Stimulated activated CD4-positive, alpha-beta T cell treated with anti-CD3 and anti-CD28 coated beads, Interleukin-1b, Interleukin-23, amount 100 ng/mL, for 4 hours (primary cell): ENCODE measurements around the gene TARBP1.
A peak's percentile ranks its signal among the peaks of the same experiment; 100 is the strongest.
"Not testable (repeated sequence)": the region's sequence is repeated elsewhere in the genome, so short reads cannot be mapped to it uniquely, and the experiment has no call there.

Experiments
- DNase-seq, 2 donors: peaks; one replicate each; pipeline ENCODE4 v3.0.0-alpha.2; 2020; ENCODE audit warnings: low read depth in 2 of 2

The TARBP1 gene

GRCh38 chr1:234396092-234396491, 82.9 kb downstream of the TARBP1 start:
- DNase-seq, result no peak

GRCh38 chr1:234395297-234395696, 83.7 kb downstream of the TARBP1 start:
- DNase-seq, result no peak

GRCh38 chr1:234393190-234393589, 85.8 kb downstream of the TARBP1 start:
- DNase-seq, result no peak

GRCh38 chr1:234388094-234388493, 90.9 kb downstream of the TARBP1 start:
- DNase-seq, result no peak

DNA sequence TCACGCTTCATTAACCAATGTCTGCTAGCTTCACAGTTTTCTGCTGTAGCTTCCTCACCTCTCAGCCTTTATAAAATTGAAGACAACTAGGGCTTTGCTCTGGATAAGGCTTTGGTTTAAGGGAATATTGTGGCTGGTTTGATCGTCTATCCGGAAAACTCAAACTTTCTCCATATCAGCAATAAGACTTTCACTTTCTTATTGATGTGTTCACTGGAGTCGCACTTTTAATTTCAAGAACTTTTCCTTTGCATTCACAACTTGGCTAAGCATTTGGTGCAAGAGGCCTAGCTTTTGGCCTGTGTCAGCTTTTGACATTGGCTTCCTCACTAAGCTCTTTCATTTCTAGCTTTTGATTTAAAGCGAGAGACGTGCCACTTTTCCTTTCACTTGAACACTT, 92.9 kb downstream of the TARBP1 start:
- DNase-seq, result no peak

GRCh38 chr1:234381699-234382555, 97.1 kb downstream of the TARBP1 start:
- no peak for DNase-seq

- DNase-seq, result not testable (repeated sequence)
Observed at GRCh38 chr1:234379591-234380109, 99.3 kb downstream of the TARBP1 start.

GRCh38 chr1:234375672-234376071, 103.3 kb downstream of the TARBP1 start:
- DNase-seq, result no peak

DNA sequence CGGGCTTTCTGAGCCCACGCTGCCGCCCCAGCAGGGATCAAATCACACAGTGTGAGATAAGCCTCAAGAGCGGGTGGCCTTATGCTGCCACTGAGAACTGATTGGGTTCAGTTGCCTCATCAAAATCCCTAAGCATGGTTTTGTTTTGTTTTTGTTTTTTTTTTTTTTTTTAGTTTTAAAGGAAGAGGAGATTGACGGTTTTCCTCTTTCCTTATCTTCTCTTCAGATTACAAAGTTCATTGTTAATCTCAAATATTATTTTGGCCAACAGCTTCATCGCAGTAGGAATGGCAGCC, 105.1 kb downstream of the TARBP1 start:
- DNase-seq, result no peak

DNA sequence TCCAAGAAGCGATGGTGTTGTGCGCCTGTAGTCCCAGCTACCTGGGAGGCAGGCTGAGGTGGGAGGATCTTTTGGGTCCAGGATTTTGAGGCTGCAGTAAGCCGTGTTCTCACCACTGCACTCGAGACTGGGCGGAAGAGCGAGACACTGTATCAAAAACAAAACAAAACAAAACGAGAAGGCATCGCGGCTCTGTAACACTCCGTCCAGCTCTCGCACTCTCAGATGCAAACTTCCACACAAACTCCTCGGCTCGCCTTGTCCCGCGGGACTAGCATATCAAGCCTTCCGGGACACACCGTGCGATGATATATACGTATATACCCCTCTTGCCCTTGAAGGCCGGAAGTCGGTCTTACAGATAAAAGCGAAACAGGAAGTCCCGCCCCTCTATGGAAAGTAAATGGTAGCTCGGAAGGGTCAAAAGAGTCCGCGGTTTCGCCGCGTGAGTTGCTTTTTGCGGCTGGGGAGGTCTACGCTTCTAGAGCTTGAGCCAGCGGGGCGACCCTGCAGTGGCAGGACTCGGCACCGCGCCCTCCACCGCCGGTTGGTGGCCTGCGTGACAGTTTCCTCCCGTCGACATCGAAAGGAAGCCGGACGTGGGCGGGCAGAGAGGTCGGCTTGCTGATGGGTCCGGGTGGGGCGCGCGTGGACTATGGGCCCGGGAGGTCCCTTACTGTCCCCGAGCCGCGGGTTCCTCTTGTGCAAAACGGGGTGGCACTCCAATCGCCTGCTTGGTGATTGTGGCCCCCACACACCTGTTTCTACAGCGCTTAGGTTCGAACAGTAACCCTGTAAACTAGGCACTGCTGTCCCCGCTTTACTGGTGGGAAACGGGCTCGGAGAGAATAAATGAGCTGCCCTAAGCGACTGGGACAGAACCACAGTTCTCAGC, 105.7 kb downstream of the TARBP1 start, which contains the start of gene COA6:
TSS of gene COA6 (plus strand) at position 393 of the 895 bp plus-strand sequence. CDS start at position 404, 11 bp downstream.
- peak; percentile 83 to 87 for DNase-seq

GRCh38 chr1:234372011-234372757, 106.8 kb downstream of the TARBP1 start:
- DNase-seq, result no peak

DNA sequence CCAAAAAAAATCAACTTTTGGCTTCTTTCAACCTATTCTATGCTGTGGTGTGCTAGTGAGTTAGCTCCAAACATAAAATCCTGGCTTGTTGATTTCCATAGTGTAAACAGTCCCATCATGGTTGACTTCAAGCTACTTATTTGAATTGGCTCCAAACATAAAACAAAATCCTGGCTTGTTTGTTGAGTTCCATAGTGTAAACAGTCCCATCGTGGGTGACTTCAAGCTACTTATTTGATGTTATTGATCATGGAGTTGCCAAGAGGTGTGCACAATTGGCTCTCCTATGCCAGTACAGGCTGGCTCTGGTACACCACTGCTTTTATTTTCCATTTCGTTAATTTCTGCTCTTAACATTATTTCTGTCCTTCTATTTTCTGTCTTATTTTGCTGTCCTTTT, 107.6 kb downstream of the TARBP1 start:
- DNase-seq, result no peak

GRCh38 chr1:234369784-234370183, 109.2 kb downstream of the TARBP1 start:
- no peak for DNase-seq

- DNase-seq, result no peak
Observed at GRCh38 chr1:234369033-234369430, 109.9 kb downstream of the TARBP1 start.

DNA sequence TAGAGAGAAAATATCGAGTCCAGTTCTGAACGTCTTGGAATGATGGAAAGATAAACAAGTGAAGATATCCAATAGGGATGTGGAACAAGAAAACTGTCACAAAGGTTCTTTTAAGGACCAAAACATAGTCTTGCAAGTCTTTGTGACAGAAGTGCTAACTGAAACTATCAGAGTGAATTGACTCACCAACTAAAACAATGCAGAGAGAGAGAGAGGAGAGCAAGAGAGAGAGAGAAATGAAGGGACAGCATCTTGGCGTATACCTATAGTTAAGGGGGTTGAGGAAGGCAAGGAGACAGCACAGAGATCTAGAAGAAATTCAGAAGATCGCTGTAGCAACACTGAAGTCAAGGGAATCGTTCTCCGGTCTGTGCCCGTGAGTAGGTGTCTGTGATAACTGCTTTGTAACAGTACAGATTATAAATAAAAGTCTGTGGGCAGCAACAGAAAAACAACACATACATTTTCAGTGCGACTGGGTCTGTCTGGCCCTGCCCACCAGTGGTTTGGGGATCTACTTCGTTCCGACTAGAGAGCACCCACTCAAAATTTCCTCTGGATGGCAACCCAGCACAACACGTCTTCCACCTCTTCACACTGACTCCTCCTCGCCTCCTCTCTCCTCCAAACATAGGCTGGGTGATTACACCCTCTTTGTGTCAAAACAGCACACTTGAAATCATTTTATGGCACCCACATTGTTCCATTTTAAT, 110.5 kb downstream of the TARBP1 start:
- DNase-seq, result peak in 1 of 2 donors; percentile 18

DNA sequence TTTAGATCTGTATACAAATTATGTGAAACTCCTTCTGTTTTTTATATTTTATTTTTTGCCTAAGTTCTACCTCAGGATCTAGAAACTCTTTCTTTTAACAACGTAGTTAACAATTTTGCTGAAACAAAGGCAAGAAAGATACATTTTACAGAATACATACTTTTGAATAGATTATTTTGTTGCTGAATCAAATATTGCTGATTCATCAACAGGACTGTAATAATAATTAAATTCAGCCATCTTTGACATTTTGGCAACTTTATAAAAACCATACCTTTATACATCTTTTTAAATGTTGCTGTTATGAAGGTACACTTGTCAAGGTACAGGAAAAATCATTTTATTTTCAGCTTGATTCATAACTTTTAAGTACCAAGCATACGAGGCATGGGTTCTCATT, 116.4 kb downstream of the TARBP1 start:
- no peak for DNase-seq

GRCh38 chr1:234361102-234361603, 117.8 kb downstream of the TARBP1 start:
- no peak for DNase-seq

- no peak for DNase-seq
Observed at GRCh38 chr1:234357831-234358230, 121.1 kb downstream of the TARBP1 start.

DNA sequence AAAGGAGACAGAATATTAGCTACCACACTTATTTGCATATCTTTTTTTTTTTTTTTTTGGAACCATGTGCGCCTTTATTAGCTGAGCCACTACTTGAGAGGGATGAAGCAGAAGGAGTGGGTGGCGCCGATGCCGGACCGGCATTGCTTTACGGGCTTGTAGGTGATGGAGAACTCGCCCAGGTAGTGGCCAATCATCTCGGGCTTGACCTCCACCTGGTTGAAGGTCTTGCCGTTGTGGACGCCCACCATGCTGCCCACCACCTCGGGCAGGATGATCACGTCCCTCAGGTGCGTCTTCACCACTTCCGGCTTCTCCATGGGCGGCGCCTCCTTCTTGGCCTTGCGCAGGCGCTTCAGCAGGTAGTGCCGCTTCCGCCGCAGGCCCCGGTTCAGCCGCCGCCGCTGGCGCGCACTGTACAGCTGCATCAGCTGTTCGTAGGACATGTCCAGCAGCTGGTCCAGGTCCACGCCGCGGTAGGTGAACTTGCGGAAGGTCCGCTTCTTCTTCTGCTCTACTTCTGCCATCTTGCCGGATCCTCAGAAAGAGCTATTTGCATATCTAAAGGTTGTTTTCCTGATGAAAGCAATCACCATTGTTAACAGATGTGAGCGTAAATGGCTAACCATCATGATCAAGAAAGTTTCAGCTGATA, 122.2 kb downstream of the TARBP1 start:
- peak; percentile 25 to 29 for DNase-seq

DNA sequence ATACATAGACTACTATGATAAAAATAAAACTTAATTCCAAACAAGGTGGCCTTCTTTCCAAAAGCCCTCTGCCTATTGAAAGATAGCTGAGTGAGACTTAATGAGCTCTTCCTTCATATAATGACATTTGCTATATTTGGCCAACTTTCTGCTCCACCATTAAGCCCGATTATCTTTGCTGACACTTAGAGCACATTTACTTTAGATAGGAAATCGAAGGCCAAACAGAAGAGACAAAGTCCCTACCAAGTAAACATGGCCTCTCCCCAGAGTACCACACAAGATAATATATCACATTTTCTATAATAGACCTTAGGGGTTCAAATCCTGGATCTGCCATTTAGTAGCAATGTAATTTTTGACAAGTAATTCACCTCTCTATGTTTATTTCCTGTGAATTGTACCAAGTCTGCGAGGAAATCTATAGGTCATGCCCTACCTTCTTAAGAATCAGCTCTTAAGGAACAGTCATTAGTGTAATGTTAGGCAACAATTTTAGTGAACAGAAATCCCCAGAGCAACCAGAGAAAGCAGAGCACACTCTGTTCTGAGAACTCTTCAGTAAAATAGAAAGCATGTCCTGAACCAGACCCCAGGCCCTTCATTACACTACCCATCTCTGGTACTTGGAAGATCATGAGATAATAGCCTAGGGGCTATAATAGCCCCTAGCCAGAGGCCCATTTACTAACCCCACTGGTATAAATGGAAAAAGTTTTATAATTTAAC, 123.0 kb downstream of the TARBP1 start:
- DNase-seq, result no peak
